Stimulated activated CD4-positive, alpha-beta T cell treated with anti-CD3 and anti-CD28 coated beads, TNF-alpha, amount 100 ng/mL, for 48 hours (primary cell): ENCODE measurements around the gene STARD7.

ENCODE experiments used
- DNase-seq, 3 donors: peaks; one replicate each; pipeline ENCODE4 v3.0.0-alpha.2; 2020; ENCODE audit warnings: low read depth in 3 of 3

Gene STARD7

DNA sequence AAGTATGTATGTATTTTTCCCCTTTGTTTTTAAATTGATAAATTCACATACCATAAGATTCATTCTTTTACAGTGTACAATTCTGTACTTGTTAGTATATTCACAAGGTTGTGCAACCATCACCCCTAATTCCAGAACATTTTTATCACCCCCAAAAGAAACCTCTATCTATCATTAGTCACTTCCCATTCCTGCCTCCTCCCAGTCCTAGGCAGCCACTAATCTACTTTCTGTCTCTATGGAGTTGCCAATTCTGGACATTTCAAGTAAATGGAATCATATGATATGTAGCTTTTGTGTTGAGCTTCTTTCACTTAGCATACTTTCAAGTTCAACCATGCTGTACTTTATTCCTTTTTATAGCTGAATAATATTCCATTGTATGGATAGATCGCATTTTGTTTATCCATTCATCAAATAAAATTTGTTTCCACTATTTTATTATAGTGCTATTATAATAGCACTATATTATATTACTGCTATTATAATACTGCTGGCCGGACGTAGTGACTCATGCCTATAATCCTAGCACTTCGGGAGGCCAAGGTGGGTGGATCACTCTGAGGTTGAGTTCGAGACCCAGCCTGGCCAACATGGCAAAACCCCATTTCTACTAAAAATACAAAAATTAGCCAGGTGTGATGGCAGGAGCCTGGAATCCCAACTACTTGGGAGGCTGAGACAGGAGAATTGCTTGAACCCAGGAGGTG, 10.9 kb downstream of the STARD7 start:
- no peak for DNase-seq

DNA sequence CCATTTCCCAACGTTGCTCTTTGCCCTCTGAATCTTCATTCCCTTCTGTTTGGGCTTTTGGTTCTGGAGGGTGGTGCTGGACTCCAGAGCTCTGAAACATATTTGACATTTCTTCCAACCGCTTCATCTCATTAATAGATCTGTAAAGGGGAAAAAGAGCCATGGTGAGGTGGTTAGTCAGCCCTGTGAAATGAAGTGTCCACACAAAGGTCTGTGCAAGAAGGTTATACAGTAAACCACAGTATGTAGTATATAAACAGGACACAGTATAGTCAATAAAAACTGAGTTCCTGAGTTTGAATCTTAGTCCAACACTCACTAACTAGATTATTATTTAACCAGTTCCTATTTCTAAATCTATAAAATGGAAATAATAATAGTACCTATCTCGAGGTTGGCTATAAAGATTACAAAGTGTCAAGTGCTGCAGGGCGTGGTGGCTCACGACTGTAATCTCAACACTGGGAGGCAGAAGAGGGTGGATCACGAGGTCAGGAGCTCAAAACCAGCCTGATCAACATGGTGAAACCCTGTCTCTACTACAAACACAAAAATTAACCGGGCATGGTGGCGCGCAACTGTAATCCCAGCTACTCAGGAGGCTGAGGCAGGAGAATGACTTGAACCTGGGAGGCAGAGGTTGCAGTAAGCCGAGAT, 13.1 kb downstream of the STARD7 start:
- no peak for DNase-seq

DNA sequence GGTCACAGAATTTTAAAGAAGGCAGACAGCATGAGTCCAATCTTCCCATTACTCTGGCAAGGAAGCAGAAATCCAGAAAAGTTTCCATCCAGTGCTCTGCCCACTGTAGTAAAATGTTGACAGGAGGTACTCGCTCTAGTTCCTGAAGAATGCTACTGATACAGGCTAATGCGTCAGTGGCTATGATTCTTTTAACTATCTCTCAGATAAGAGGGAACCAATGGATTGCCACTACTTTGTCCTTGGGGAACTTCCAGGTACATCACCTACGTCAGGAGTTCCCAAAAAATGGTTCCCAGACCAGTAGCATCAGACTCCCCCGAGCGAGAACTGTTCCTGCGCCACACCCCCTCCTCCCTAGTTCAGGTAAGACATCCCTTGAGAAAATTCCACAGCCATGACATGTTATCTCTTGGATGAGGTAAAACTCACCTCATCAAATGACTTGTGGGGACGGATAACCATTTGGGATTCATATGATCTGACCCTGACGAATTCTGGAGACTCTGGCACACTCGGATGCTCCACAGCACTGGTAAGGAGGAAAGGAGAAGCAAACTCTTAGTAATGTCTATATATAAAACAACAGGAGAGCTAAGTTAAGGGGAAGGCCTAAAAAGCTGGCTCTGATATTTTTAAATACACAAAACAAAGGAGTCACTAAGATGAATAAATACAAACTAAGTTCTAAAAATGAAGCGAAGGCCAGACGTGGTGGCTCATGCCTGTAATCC, 16.5 kb downstream of the STARD7 start:
- no peak for DNase-seq

DNA sequence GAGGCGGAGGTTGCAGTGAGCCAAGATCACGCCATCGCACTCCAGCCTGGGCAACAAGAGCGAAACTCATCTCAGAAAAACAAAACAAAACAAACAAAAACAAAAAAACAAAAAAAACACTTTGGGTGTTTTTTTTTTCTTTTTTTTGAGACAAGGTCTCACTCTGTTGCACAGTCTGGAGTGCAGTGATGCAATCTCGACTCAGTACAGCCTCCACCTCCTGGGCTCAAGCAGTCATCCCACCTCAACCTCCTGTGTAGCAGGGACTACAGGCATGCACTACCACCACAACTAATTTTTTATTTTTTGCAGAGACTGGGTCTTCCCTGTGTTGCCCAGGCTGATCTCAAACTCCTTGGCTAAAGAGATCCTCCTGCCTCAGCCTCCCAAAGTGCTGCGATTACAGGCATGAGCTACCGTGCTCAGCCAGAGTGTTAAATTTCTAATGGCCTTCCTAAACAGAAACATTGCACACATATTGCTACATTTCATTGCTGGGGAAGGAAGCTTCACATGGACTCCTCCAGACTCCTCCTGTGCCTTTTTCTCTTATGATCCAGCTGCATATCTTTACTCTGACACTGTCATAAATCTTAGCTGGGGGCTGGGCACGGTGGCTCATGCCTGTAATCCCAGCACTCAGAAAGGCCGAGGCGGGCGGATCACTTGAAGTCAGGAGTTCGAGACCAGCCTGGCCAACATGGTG, 19.7 kb downstream of the STARD7 start:
- DNase-seq = no peak

DNA sequence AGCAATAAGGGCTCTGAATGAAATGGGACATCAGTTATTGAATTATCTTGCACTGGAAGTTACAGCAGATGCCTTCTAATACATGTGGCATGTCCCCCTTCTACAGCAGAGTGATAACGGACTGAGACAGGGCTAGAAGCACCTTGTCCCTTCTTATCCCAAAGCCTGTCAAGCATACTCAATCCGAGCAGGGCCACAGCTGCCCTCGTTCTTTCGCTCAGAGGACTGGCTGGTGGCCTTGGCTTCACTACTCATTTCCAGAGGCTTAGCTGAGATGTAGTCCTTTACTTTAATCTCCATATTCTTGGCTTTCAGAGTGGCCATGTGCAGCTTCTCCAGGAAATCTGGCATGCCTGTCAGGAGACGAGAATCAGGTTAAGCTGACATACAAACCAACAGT, 22.1 kb downstream of the STARD7 start:
- no peak for DNase-seq

DNA sequence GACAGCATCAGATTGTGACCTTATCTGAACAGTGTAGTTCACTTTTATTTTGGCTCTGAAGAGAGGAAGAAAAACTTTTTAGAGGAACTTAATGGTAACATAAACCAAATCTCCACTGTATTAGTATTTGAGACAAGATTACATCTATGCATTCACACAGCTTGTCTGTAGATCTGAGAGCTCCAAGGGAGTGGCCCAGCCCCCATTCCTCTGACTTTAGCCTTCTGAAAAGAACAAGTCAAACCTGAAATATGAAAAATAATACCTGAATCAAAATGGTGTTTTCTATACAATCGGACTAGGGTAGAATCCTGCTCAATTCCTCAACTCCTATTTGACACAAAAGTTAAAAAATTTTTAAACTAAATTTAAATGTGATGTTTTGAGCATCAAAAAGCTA, 23.1 kb downstream of the STARD7 start:
- no peak for DNase-seq

DNA sequence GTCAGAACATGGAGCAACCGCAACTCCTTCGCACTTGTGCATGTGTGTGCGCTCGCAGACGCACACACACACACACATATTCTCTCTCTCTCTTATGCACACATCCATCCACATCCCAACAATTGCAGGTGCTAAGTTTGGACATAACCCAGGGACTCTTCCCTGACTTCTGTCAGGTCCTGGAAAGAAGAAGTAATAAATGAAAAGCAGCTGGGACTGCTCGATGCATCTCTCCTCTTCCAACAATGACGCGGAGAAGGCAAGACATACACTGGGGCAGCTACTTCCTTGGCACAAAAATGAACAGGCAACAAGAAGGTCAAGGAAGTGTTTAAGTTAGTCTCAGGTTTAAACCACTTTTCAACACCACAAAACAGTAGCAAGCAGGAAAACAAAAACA, 23.6 kb downstream of the STARD7 start:
- DNase-seq = no peak

DNA sequence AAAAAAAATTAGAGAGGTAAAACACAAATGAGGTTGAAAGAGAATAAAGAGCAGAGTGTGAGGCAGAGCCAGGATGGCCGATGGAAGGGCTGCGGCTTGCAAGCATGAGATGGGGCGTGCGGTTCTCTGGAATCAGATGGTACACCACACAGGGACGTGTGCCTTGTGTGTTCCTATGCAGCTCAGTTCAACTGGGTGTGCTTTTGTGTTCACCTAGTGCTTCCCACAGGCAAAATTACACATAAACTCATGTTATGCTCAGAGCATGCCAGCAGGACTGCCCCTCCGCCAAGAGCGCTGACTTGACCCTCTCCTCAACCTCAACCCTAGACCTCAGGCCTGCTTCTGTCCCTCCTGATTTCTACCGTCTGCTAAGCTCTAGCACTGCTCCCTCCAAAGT, 24.4 kb downstream of the STARD7 start:
- DNase-seq = no peak

DNA sequence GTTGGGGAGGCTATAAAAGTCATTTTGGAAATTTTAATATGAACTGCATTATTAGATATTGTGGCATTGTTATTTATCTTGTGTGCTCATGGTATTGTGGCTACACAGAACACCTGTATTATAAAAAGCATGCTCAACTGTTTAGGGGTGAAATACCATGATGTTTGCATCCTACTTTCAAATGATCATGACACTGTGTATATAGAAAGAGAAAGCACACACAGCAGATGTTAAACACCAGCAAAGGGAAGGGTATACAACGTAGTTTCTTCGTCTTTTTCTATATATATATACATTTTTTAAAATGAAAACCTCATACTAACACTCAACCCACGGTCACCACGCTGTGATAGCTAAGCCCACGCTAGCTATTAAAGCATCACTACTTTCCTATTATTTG, 27.1 kb downstream of the STARD7 start:
- DNase-seq = no peak

DNA sequence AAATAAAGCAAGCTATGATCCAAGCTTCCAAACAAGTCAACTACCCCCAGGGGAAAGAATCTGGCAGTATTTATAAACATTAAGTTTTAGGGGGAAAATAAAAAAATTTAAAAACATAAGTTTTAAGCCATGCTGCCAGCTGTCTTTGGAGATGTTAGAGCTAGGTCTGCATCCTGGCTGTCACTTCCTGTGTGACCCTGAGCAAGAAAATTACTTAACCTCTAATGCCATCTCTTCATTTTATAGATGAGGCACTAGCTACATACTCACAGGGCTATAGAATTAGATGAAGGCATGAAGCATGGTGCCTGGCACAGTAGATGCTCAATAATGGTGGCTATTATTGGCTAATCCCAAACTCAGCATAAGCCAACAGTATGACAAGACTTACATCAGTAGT, 28.1 kb downstream of the STARD7 start:
- DNase-seq = no peak

DNA sequence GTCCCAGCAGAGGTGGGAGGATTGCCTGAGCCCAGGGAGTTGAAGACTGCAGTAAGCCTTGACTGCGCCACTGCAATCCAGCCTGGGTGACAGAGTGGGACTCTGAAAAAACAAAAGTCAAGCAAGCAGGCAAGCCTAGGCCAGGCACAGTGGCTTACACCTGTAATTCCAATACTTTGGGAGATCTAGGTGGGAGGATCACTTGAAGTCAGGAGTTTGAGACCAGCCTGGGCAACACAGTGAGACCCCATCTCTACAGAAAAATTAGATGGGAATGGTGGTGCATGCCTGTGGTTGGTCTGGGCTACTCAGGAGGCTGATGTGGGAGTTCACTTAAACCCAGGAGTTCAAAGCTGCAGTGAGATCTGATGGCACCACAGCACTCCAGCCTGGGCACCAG, 28.6 kb downstream of the STARD7 start:
- no peak for DNase-seq

DNA sequence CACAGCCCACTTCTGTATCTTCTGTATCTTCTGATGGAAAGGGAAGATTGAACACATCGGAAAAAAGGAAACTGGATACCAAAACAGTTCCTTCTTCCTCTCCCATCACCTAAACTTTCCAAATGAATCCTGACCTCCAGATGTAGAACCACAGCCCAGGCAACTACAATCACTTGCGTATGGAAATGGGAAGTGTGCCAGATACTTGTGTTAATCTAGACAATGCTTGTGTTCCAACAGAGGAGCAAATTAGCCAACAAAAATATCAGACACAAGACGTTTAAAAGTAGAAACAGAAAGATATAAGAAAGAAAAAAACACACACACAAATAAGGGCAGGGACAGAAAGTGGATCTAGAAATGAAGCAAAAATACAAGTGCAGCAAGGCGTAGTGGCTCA, 32.0 kb downstream of the STARD7 start:
- DNase-seq = no peak

DNA sequence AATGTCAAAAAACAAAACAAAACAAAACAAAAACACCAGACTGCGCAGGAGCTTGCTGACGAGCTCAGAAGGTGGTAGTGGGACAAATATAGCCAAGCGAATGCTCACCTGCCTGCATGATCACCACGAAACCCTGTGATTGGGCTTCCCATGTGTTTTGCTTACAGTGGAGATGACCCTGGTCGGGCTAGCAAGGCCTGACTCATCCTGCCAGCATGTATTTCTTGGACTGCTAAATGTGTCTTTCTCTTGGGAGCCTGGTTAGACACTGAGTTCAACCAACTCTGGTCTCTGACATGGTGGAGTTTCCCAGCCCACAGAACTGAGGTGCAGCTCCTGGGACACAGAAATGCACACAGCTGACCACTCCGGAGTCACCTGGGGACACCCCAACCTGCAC, 32.7 kb downstream of the STARD7 start:
- DNase-seq = no peak

DNA sequence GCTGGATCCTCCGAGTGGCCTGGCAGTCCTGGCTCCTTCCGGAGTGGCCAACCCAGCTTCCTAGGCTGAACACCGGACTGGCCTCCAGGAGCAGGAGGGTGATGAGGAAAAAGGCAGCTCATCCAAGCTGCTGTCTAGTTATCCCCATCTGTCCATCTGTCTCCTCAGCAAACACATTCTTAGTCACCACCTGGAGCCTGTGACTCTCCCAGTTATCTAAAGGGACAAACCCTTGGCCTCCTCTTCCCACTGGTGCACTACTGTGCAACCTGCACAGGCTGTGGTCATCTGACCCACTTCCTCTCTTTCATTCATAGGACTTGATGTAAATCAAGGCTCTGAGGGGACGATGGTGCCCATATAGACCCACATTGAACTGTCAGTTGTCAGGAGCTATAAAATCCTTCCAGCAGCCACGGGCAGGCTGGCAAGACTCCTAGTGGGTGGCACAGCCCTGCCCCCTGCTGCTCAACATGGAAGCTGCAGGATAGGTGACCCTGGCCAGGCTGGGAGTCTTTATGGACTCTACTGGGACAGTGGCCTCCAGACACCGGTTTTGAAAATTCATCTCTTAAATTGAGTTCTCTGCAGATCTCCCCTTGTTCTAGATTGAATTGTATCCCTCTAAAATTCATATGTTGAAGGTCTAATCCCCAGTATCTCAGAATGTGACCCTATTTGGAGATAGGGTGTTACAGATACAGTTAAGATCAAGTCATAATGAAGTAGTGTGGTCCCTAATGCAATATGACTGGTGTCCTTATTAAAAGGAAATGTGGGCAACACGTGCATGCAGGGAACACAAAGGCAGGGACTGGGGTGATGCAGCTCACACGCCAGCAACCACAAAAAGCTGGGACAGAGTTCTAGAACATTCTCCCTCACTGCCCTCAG, 34.1 kb downstream of the STARD7 start:
- DNase-seq = peak; percentile 71 to 82 (median 76)

DNA sequence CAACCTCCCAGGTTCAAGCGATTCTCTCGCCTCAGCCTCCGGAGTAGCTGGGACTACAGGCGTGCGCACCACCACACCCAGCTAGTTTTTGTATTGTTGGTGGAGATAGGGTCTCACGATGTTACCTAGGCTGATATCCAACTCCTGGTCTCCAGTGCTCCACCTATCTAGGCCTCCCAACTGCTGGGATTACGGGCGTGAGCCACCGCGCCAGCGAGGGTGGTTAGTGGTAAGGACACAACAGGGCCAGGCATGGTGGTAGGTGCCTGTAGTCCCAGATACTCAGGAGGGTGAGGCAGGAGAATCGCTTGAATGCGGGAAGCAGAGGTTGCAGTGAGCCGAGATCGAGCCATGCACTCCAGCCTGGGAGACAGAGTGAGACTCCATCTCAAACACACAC, 36.8 kb downstream of the STARD7 start:
- DNase-seq = no peak

DNA sequence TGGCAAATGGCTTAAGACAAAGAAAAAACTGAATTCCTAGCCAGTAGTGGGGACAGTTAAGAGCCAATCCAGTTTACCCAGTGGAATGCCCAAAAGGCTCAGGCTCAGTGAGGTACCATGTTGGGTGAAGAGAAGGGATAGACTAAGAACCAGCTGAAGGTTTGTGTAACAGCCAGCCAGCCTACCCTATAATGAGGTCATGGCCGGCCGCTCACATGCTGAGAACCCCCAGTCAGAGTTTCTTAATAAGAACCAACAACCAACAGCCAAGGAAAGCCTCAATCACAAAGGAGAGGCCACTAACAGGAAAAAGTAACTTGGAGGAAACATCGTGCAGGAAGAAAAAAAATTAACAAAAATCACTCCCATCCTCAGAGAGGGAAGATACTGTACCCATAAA, 38.0 kb downstream of the STARD7 start:
- DNase-seq = no peak

DNA sequence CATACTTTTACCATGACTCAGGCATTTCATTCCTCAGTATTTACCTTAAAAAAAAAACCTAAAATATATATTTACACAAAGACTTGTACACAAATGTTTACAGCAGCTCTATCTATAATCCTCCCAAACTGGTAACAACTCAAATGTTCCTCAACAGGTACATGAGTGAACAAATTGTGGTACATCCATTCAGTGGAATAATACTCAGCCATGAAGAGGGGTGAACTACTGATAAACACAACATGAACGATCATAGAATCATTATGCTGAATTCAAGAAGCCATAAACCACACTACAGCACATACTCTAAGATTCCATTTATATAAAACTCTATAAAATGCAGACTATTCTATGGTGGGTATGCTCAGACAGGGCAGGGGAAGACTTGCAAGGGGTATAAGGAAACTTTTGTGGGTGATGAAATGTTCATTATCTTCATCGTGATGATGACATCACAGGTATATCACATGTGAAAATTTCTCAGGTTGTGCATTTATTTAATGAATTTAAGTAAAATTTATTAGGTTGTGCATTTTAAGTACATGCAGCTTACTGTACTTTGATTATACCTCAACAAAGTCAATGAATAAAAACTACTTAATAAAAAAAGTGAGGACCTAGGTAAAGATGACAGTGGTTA, 38.6 kb downstream of the STARD7 start:
- no peak for DNase-seq

DNA sequence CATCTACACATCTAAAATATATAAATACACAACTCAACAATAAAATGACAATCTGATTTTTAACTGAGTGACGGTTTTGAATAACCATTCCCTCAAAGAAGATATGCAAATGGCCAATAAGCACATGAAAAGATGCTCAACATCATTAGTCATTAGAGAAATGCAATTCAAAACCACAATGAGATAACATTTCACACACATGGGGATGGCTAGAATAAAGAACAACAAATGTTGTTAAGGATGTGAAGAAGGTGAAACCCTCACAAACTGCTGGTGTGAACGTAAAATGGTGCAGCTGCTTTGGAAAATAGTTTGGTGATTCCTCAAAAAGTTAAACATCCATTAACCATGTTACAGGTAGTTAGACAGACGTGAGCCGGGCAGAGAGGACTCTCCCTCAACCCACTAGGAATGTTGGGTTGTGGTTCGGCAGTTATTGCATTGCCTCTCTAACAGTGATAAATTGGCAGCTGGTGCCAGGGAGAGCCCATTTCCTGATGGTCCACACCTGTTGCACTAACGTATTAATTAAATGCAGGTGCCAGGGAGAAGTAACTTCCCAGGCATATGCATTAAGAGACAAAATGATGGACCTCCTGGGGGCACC, 41.1 kb downstream of the STARD7 start:
- DNase-seq = no peak

DNA sequence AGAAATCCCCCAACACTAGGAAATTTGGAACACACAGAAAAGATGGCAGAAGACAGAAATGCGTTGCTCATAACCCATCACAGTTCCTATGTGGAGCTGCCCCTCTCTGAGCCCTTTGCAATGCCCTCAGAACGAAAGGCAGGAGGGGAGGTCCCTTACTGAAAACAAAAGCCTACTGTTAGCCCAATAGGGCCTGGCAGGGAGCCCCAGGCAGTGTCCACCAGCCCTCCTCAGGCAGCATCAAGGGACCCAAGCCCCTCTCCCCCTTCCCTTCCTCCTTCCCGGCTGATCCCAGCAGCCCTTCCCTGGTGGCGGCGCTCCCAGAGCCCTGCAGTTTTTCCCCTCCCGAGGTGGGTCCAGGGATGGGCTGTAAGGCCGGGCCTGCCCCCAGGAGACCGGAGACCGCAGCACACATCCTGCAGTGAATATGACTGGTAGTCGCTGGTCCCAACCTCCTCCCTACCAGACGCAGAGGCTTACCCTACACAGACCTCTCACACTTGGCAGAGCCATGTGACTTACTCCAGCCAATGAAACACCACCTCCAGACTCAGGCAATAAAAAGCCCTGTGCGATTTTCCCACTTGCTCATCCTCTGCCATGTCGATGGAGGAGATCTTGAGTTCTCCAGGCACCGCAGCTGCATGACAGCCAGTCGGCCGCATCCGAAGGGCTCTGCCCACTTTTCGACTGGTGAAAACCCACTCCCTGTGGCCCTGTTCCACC, 44.0 kb downstream of the STARD7 start:
- DNase-seq = peak in 1 of 3 donors; percentile 70
